Esophagus squamous epithelium (tissue), 5 donors: ENCODE data around the gene CRLF1. TPM values are rescaled to one million over a fixed set of nuclear protein-coding genes. Genes with fewer than 3 reads are reported as not detected.

Source experiments
- DNase-seq: peaks from one replicate; lab custom pipeline; 2025; lab: John Stamatoyannopoulos, UW
- H3K27ac ChIP-seq, 4 donors: fragments of 200-600 bp; sonication (generic); one replicate each; pipeline ENCODE4 v1.5.1; 2016 to 2019; ENCODE audit warnings: mild to moderate bottlenecking in 1 of 4
- H3K27me3 ChIP-seq, 4 donors: fragments of 200-600 bp; sonication (generic); 1 replicate in 3 of 4; 2 replicates in 1 of 4; pipeline versions ENCODE4 v1.5.1 to v1.6.0; 2017 to 2021; ENCODE audit warnings: antibody characterized with exemption in 1 of 4
- H3K36me3 ChIP-seq, 3 donors: fragments of 200-600 bp; sonication (generic); one replicate each; pipeline ENCODE4 v1.5.1; 2016 to 2019
- H3K4me1 ChIP-seq, 3 donors: fragments of 200-600 bp; sonication (generic); one replicate each; pipeline ENCODE4 v1.5.1; 2017 to 2019
- H3K4me3 ChIP-seq, 4 donors: fragments of 200-600 bp; sonication (generic); 1 replicate in 3 of 4; 2 replicates in 1 of 4; pipeline ENCODE4 v1.5.1; 2016 to 2019; ENCODE audit warnings: mild to moderate bottlenecking in 2 of 4, moderate library complexity in 1 of 4
- H3K9me3 ChIP-seq, 3 donors: fragments of 200-600 bp; sonication (generic); one replicate each; pipeline ENCODE4 v1.5.1; 2016 to 2019
- CTCF ChIP-seq, 6 experiments: fragments of 450-650 bp in 4 of 6; fragments of 200-600 bp in 2 of 6; sonication (generic) in 2 of 6; IDR thresholded peaks; one replicate each; pipeline ENCODE4 v1.5.1; 2016 to 2019; ENCODE audit warnings: antibody characterized with exemption in 6 of 6, mild to moderate bottlenecking in 4 of 6, moderate library complexity in 4 of 6
- POLR2A ChIP-seq, 4 donors: fragments of 450-650 bp; IDR thresholded peaks; one replicate each; pipeline ENCODE4 v1.6.1; 2017; ENCODE audit warnings: antibody characterized with exemption in 4 of 4, mild to moderate bottlenecking in 4 of 4, moderate library complexity in 3 of 4
- WGBS, 2 donors: methylation state at CpG; one replicate each; pipeline ENCODE4 v1.1.5; 2018; 5-methylcytosine and 5-hydroxymethylcytosine counted together
- intact Hi-C: fragments of 100-400 bp; cut with DNase I; formaldehyde crosslinking; loops from one replicate; pipeline ENCODE4 v1.15.0; 2022
- total RNA-seq, 4 donors: library from RNA; depleted of rRNA; stranded (reverse); fragments of >200 nt; gene quantifications; one replicate each; pipeline ENCODE4 v1.1.0, GENCODE V29; 2016
- donor health status: DM: yes; HTN: yes; CAD: no.

CRLF1 gene
- total RNA-seq, 4 donors from 2014 or later: 13.2 to 82.6 (median 19.3) TPM

GRCh38 chr19:18576383-18576782, 30.2 kb downstream of the CRLF1 start:
- 93 to 95% methylated on average over 7 of the region's 8 CpGs for WGBS, 2 donors
- H3K4me3 ChIP-seq: no peak overlapping the region
- peaks cover 12 to 21% (median 18%) of the 10 kb centered on the region in 3 donors for H3K4me1 ChIP-seq
- peaks cover 16 to 57% (median 21%) of the 10 kb centered on the region in 3 donors for H3K36me3 ChIP-seq
- TF ChIP-seq POLR2A (IDR thresholded peaks at IDR 0.05) (no peak), CTCF (IDR thresholded peaks at IDR 0.05) (no peak)
- DNase-seq: no peak
- H3K27me3 ChIP-seq: no peaks in the 10 kb centered on the region
- intact Hi-C loops: loop anchor here (10.0 kb wide), 1 partner anchor 102 kb away; no protein-coding TSS in a partner anchor
- H3K27ac ChIP-seq: no peak overlapping the region
- no peaks in the 10 kb centered on the region for H3K9me3 ChIP-seq

GRCh38 chr19:18574691-18575291, 31.8 kb downstream of the CRLF1 start:
- peaks cover 16 to 60% (median 21%) of the 10 kb centered on the region in 3 donors for H3K36me3 ChIP-seq
- TF ChIP-seq CTCF (IDR thresholded peaks at IDR 0.05) (no peak), POLR2A (IDR thresholded peaks at IDR 0.05) (no peak)

GRCh38 chr19:18571564-18572344, 34.8 kb downstream of the CRLF1 start, which contains the start of gene UBA52:
UBA52 (plus strand) TSS chr19:18571857; CDS start chr19:18573301, 1,444 bp downstream.
- 0% methylated on average over 33 to 45 of the region's 75 CpGs for WGBS, 2 donors

More at GRCh38 chr19:18574691-18575291, 31.8 kb downstream of the CRLF1 start:
- no peaks in the 10 kb centered on the region for H3K9me3 ChIP-seq
- WGBS, 2 donors: 84 to 94% methylated on average over 3 to 9 of the region's 18 CpGs
- H3K4me3 ChIP-seq: no peak overlapping the region
- no peak overlapping the region for H3K27ac ChIP-seq
- intact Hi-C loops: loop anchor here (10.0 kb wide), 1 partner anchor 100 kb away; no protein-coding TSS in a partner anchor
- no peaks in the 10 kb centered on the region for H3K27me3 ChIP-seq
- no peak for DNase-seq
- H3K4me1 ChIP-seq: peaks cover 12 to 30% (median 21%) of the 10 kb centered on the region in 3 donors

GRCh38 chr19:18568367-18568766, 38.2 kb downstream of the CRLF1 start:
- H3K27ac ChIP-seq: no peak overlapping the region
- H3K27me3 ChIP-seq: no peaks in the 10 kb centered on the region
- no peak for DNase-seq
- intact Hi-C loops: no loop called here
- whole genome bisulfite sequencing, 2 donors: 100% methylated on average over 1 of the region's 15 CpGs
- H3K9me3 ChIP-seq: no peaks in the 10 kb centered on the region
- H3K4me1 ChIP-seq: peaks cover 12 to 22% (median 15%) of the 10 kb centered on the region in 3 donors
- H3K4me3 ChIP-seq: no peak overlapping the region
- peaks cover 19 to 72% (median 44%) of the 10 kb centered on the region in 3 donors for H3K36me3 ChIP-seq
- TF ChIP-seq POLR2A (IDR thresholded peaks at IDR 0.05): no peak
- TF ChIP-seq CTCF (IDR thresholded peaks at IDR 0.05): no peak

More at GRCh38 chr19:18571564-18572344, 34.8 kb downstream of the CRLF1 start, which contains the start of gene UBA52:
- DNase-seq: peak; percentile 86
- peaks cover 34 to 72% (median 37%) of the 10 kb centered on the region in 3 donors for H3K36me3 ChIP-seq
- H3K4me1 ChIP-seq: peaks cover 12 to 30% (median 21%) of the 10 kb centered on the region in 3 donors
- intact Hi-C loops: loop anchor here (10.0 kb wide), 1 partner anchor 97 kb away; no protein-coding TSS in a partner anchor
- peak in 2 of 6 experiments; percentile 4 to 24 for TF ChIP-seq CTCF (IDR thresholded peaks at IDR 0.05)
- TF ChIP-seq POLR2A (IDR thresholded peaks at IDR 0.05): peak in 3 of 4 donors; percentile 83 to 91 (median 90)
- peak within 1 kb of the TSS; percentile 78 to 95 (median 86) for H3K4me3 ChIP-seq
- H3K27me3 ChIP-seq: no peaks in the 10 kb centered on the region
- H3K27ac ChIP-seq: peak within 1 kb of the TSS; percentile 92 to 97 (median 96)
- H3K9me3 ChIP-seq: no peaks in the 10 kb centered on the region
